ENCODE data around the gene CRYBG2.

GRCh38 chr1:26277719-26278118 lies 76.2 kb downstream of the CRYBG2 start:
- no peak for TF ChIP-seq TAF1 (IDR thresholded peaks at IDR 0.05; ENCODE audit: low read depth, low read length)
- no peak for TF ChIP-seq POLR2A (IDR thresholded peaks at IDR 0.05; ENCODE audit: low read depth, low read length)
